Left lung (tissue), 10 donors: ENCODE data around the gene CFAP251. TPM values are rescaled to one million over a fixed set of nuclear protein-coding genes. Genes with fewer than 3 reads are reported as not detected.
"Not testable (repeated sequence)": the region's sequence is repeated elsewhere in the genome, so short reads cannot be mapped to it uniquely, and the experiment has no call there.

ENCODE experiments used
- ATAC-seq: fragments of 200-7000 bp; cut with Tn5 transposase; one replicate; pipeline ENCODE4 v1.9.1; 2020; ENCODE audit warnings: moderate library complexity
- DNase-seq, 4 donors: peaks; one replicate each; pipeline ENCODE4 v3.0.0-alpha.2; 2013 to 2020
- H3K27ac ChIP-seq, 2 donors: fragments of 200-600 bp; sonication (generic) in 1 of 2; one replicate each; pipeline versions ENCODE4 v1.5.0 to v1.8.0; 2020 to 2021
- H3K27me3 ChIP-seq, 2 donors: fragments of 200-600 bp; sonication (generic) in 1 of 2; one replicate each; pipeline versions ENCODE4 v1.5.0 to v1.8.0; 2020 to 2021
- H3K36me3 ChIP-seq, 2 donors: fragments of 200-600 bp; sonication (generic) in 1 of 2; one replicate each; pipeline versions ENCODE4 v1.5.0 to v1.8.0; 2020 to 2021
- H3K4me1 ChIP-seq, 2 donors: fragments of 200-600 bp; one replicate each; pipeline ENCODE4 v1.8.0; 2021
- H3K4me3 ChIP-seq, 2 donors: fragments of 200-600 bp; sonication (generic) in 1 of 2; one replicate each; pipeline versions ENCODE4 v1.5.0 to v1.8.0; 2020 to 2021; ENCODE audit warnings: mild to moderate bottlenecking in 1 of 2
- H3K9me3 ChIP-seq, 2 donors: fragments of 200-600 bp; sonication (generic) in 1 of 2; one replicate each; pipeline versions ENCODE4 v1.5.0 to v1.8.0; 2020 to 2021
- CTCF ChIP-seq, 2 donors: fragments of 200-600 bp; sonication (generic) in 1 of 2; IDR thresholded peaks; one replicate each; pipeline versions ENCODE4 v1.5.0 to v1.8.0; 2021; ENCODE audit warnings: antibody characterized with exemption in 2 of 2
- intact Hi-C, 2 donors: fragments of 100-400 bp; cut with DNase I; formaldehyde crosslinking; loops; one replicate each; pipeline versions ENCODE4 v1.11.2 to v1.14.2; 2022
- polyA plus RNA-seq, 6 donors: library from polyadenylated mRNA; unstranded; fragments of 120-200 nt; gene quantifications; one replicate each; pipeline ENCODE4 v1.2.1, GENCODE V29; 2013; ENCODE audit not compliant: insufficient read length in 6 of 6
- total RNA-seq, 2 donors: library from RNA; stranded (reverse); fragmentation: NEBNext Ultra II Directional; extraction: Animal tissue kit (Norgen Biotek cat#: 25700); gene quantifications; one replicate each; pipeline ENCODE4 v1.2.1, GENCODE V29; 2021
- donor health status: DM: no; HTN: yes; CAD: no.
- donor health status: DM: no; HTN: no; CAD: no.

CFAP251 gene
- total and polyA plus RNA-seq, 8 donors, result 3.9 to 13.3 (median 9.4) TPM

DNA sequence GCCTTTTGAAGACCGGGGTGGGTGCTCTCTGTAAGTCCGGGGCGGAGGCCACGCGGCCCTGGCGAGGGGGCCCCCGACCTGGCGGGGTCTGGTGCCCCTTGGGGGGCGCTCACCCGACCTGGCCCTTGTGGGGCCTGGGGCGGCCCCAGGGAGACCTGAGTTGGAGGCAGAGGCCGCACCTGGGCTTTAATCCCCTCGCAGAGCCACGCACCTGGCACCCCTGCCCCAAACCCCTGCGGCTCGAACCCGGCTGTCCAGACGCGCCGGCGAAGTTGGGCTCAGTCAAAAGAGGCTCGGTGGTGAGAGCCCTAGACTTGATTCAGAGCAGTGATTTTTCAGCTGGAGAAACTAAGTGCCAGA is 267 bp downstream of the CFAP251 start:
- intact Hi-C loops, result no loop called here
- no peak for TF ChIP-seq CTCF (IDR thresholded peaks at IDR 0.05)
- peak overlapping the region; percentile 35 to 38 for H3K4me3 ChIP-seq
- DNase-seq (peak in 1 of 4 donors; percentile 33), ATAC-seq (peak; percentile 46)
- H3K9me3 ChIP-seq, result no peaks in the 10 kb centered on the region
- H3K27ac ChIP-seq, result peak overlapping the region in 1 of 2 donors; percentile 63
- H3K36me3 ChIP-seq, result peaks cover 0 to 39% of the 10 kb centered on the region in 2 donors
- H3K27me3 ChIP-seq, result no peaks in the 10 kb centered on the region
- peaks cover 0 to 12% of the 10 kb centered on the region in 2 donors for H3K4me1 ChIP-seq

- H3K4me1 ChIP-seq, result peaks cover 15 to 18% of the 10 kb centered on the region in 2 donors
- no peak overlapping the region for H3K4me3 ChIP-seq
- no peak for TF ChIP-seq CTCF (IDR thresholded peaks at IDR 0.05)
- no peaks in the 10 kb centered on the region for H3K27me3 ChIP-seq
- H3K27ac ChIP-seq, result no peak overlapping the region
- no peaks in the 10 kb centered on the region for H3K9me3 ChIP-seq
- intact Hi-C loops, result no loop called here
- H3K36me3 ChIP-seq, result peaks cover 0 to 15% of the 10 kb centered on the region in 2 donors
- no peak for ATAC-seq
- no peak for DNase-seq
These were observed 2.7 kb downstream of the CFAP251 start for GRCh38 chr12:121921066-121921465.

- DNase-seq, result no peak
- no peaks in the 10 kb centered on the region for H3K36me3 ChIP-seq
- H3K4me1 ChIP-seq, result peaks cover 15 to 20% of the 10 kb centered on the region in 2 donors
- no peaks in the 10 kb centered on the region for H3K9me3 ChIP-seq
- ATAC-seq, result peak; percentile 8
- peak overlapping the region; percentile 41 to 65 for H3K27ac ChIP-seq
- intact Hi-C loops, result no loop called here
- no peak for TF ChIP-seq CTCF (IDR thresholded peaks at IDR 0.05)
- no peak overlapping the region for H3K4me3 ChIP-seq
- no peaks in the 10 kb centered on the region for H3K27me3 ChIP-seq
These were observed 6.9 kb downstream of the CFAP251 start for GRCh38 chr12:121925358-121925695.

DNA sequence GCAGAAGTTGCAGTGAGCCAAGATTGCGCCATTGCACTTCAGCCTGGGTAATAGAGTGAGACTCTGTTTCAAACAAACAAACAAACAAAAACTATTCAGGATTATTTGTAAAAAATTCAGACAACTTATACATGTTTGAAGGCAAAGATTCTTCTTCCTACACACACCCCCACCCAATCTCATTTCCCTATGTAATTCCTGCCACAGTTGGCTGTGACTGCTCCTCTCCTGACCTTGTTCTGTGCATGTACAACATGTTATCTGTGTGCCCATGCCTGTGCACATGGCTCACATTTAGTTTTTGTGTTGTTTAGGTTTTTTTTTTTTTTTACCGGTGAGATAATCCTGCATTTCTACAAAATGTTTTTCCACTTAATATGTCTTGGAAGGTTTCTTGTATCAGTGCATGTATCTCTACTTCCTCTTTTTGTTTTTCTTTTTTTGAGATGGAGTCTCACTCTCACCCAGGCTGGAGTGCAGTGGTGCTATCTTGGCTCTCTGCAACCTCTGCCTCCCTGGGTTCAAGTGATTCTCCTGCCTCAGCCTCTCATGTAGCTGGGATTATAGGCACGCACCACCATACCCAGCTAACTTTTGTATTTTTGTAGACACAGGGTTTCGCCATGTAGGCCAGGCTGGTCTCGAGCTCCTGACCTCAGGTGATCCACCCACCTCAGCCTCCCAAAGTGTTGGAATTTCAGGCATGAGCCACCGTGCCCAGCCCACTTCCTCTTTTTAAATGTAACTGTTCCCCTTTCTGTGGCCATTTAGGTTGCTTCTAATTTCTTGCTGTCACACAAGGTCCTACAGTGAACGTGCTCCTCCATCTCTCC is 8.7 kb downstream of the CFAP251 start:
- peaks cover 15 to 20% of the 10 kb centered on the region in 2 donors for H3K4me1 ChIP-seq
- no peak overlapping the region for H3K4me3 ChIP-seq
- H3K9me3 ChIP-seq, result no peaks in the 10 kb centered on the region
- H3K27ac ChIP-seq, result no peak overlapping the region
- intact Hi-C loops, result no loop called here
- H3K36me3 ChIP-seq, result no peaks in the 10 kb centered on the region
- ATAC-seq, result no peak
- H3K27me3 ChIP-seq, result no peaks in the 10 kb centered on the region
- no peak for TF ChIP-seq CTCF (IDR thresholded peaks at IDR 0.05)
- DNase-seq, result no peak

GRCh38 chr12:121927813-121928212 is 9.4 kb downstream of the CFAP251 start:
- no peak overlapping the region for H3K27ac ChIP-seq
- intact Hi-C loops, result no loop called here
- peaks cover 15 to 20% of the 10 kb centered on the region in 2 donors for H3K4me1 ChIP-seq
- no peaks in the 10 kb centered on the region for H3K36me3 ChIP-seq
- no peaks in the 10 kb centered on the region for H3K9me3 ChIP-seq
- TF ChIP-seq CTCF (IDR thresholded peaks at IDR 0.05), result no peak
- H3K4me3 ChIP-seq, result no peak overlapping the region
- no peaks in the 10 kb centered on the region for H3K27me3 ChIP-seq
- no peak for DNase-seq
- ATAC-seq, result no peak

- ATAC-seq, H3K36me3 ChIP-seq, DNase-seq, H3K9me3 ChIP-seq, H3K27ac ChIP-seq, H3K4me3 ChIP-seq, H3K27me3 ChIP-seq, intact Hi-C loops: not testable (repeated sequence)
- H3K4me1 ChIP-seq, result peaks cover 8 to 20% of the 10 kb centered on the region in 2 donors
These were observed 11.2 kb downstream of the CFAP251 start for GRCh38 chr12:121929545-121929944.
